ENCODE results near the gene AK5. TPM values are rescaled to one million over a fixed set of nuclear protein-coding genes. Genes with fewer than 3 reads are reported as not detected.
A peak's percentile ranks its signal among the peaks of the same experiment; 100 is the strongest.

AK5 gene
- polyA plus RNA-seq, 3 donors, result 0.34 to 0.72 (median 0.48) TPM

GRCh38 chr1:77238462-77238861 is 43.4 kb upstream of the AK5 start:
- Histone ChIP-seq H3K27me3 (ENCODE audit: control insufficient read depth in 2 of 2, insufficient read depth in 2 of 2, low read length in 2 of 2) (no peaks in the 10 kb centered on the region), H3K4me1 (ENCODE audit: control insufficient read depth in 1 of 2, insufficient read depth in 2 of 2, low read length in 2 of 2) (peaks cover 11 to 13% of the 10 kb centered on the region in 2 donors), H3K9me3 (replicated peaks in 1 of 2; ENCODE audit: control insufficient read depth in 1 of 2, insufficient read depth in 1 of 2, low read length in 2 of 2) (peaks cover 7% of the 10 kb centered on the region in 2 donors), H3K79me2 (ENCODE audit: insufficient read depth, low read length) (no peaks in the 10 kb centered on the region), H4K20me1 (ENCODE audit: insufficient read depth, low read length) (no peaks in the 10 kb centered on the region), H2AFZ (ENCODE audit: insufficient read depth, low read depth, low read length, poor library complexity, severe bottlenecking) (no peak overlapping the region), H3K36me3 (replicated peaks in 1 of 2; ENCODE audit: control insufficient read depth in 1 of 2, insufficient read depth in 2 of 2, low read length in 2 of 2) (no peaks in the 10 kb centered on the region), H3K27ac (ENCODE audit: low read depth in 1 of 2, low read length in 2 of 2) (no peak overlapping the region), H3K4me2 (replicated peaks; ENCODE audit: extremely low read depth, low read length, poor library complexity, severe bottlenecking) (no peak overlapping the region), H3K4me3 (replicated peaks in 1 of 3; ENCODE audit: low read depth in 2 of 3, low read length in 3 of 3) (no peak overlapping the region), H3K9ac (ENCODE audit: insufficient read depth, low read length, poor library complexity, severe bottlenecking) (no peak overlapping the region)
- intact Hi-C loops (cut with micrococcal nuclease), result no loop called here
- Mint-ChIP-seq H3K9me3 (peaks cover 9 to 15% (median 12%) of the 10 kb centered on the region in 7 donors), H3K27me3 (ENCODE audit: low read depth in 3 of 3) (peaks cover 0 to 2% (median 0%) of the 10 kb centered on the region in 3 donors), H3K4me1 (peaks cover 20% of the 10 kb centered on the region), H3K36me3 (peaks cover 0 to 9% of the 10 kb centered on the region in 2 donors), H3K27ac (peak overlapping the region in 2 of 7 donors; percentile 58 to 70), H3K4me3 (no peak overlapping the region)
- peak; percentile 6 to 23 (median 9) for DNase-seq
- TF ChIP-seq CTCF (IDR thresholded peaks at IDR 0.05), result no peak
- 43% methylated on average over 1 of the region's 1 CpG for WGBS (ENCODE audit: insufficient coverage)

GRCh38 chr1:77239311-77239710 is 42.5 kb upstream of the AK5 start:
- peaks cover 11 to 13% of the 10 kb centered on the region in 2 donors for H3K4me1 ChIP-seq (ENCODE audit: control insufficient read depth in 1 of 2, insufficient read depth in 2 of 2, low read length in 2 of 2)
- H3K4me1 Mint-ChIP-seq, result peaks cover 20% of the 10 kb centered on the region
- H3K4me3 Mint-ChIP-seq, result no peak overlapping the region
- no peaks in the 10 kb centered on the region for H4K20me1 ChIP-seq (ENCODE audit: insufficient read depth, low read length)
- H3K9me3 Mint-ChIP-seq, result peaks cover 10 to 19% (median 15%) of the 10 kb centered on the region in 7 donors
- H3K27me3 Mint-ChIP-seq (ENCODE audit: low read depth in 3 of 3), result peaks cover 0 to 2% (median 0%) of the 10 kb centered on the region in 3 donors
- H3K79me2 ChIP-seq (ENCODE audit: insufficient read depth, low read length), result no peaks in the 10 kb centered on the region
- no peak for TF ChIP-seq CTCF (IDR thresholded peaks at IDR 0.05)
- no peak overlapping the region for H3K27ac ChIP-seq (ENCODE audit: low read depth in 1 of 2, low read length in 2 of 2)
- peaks cover 7 to 10% of the 10 kb centered on the region in 2 donors for H3K9me3 ChIP-seq (replicated peaks in 1 of 2; ENCODE audit: control insufficient read depth in 1 of 2, insufficient read depth in 1 of 2, low read length in 2 of 2)
- DNase-seq, result no peak
- no CpG with 5 or more reads among the region's 3 CpGs for WGBS (ENCODE audit: insufficient coverage)
- intact Hi-C loops (cut with micrococcal nuclease), result no loop called here
- no peaks in the 10 kb centered on the region for H3K27me3 ChIP-seq (ENCODE audit: control insufficient read depth in 2 of 2, insufficient read depth in 2 of 2, low read length in 2 of 2)
- H3K36me3 ChIP-seq (replicated peaks in 1 of 2; ENCODE audit: control insufficient read depth in 1 of 2, insufficient read depth in 2 of 2, low read length in 2 of 2), result no peaks in the 10 kb centered on the region
- no peak overlapping the region for H3K9ac ChIP-seq (ENCODE audit: insufficient read depth, low read length, poor library complexity, severe bottlenecking)
- peak overlapping the region; percentile 53 for H2AFZ ChIP-seq (ENCODE audit: insufficient read depth, low read depth, low read length, poor library complexity, severe bottlenecking)
- H3K4me3 ChIP-seq (replicated peaks in 1 of 3; ENCODE audit: low read depth in 2 of 3, low read length in 3 of 3), result no peak overlapping the region
- no peak overlapping the region for H3K4me2 ChIP-seq (replicated peaks; ENCODE audit: extremely low read depth, low read length, poor library complexity, severe bottlenecking)
- peaks cover 0 to 9% of the 10 kb centered on the region in 2 donors for H3K36me3 Mint-ChIP-seq
- H3K27ac Mint-ChIP-seq, result peak overlapping the region in 1 of 7 donors; percentile 54
